DMS 273 treated with DMSO at 0.1 percent for 48 hours (cell line): ENCODE results near the gene COL19A1.
"Not testable (repeated sequence)": the region's sequence is repeated elsewhere in the genome, so short reads cannot be mapped to it uniquely, and the experiment has no call there.

Experiments
- DNase-seq: peaks from one replicate; lab custom pipeline; 2025; lab: John Stamatoyannopoulos, UW

The COL19A1 gene

DNA sequence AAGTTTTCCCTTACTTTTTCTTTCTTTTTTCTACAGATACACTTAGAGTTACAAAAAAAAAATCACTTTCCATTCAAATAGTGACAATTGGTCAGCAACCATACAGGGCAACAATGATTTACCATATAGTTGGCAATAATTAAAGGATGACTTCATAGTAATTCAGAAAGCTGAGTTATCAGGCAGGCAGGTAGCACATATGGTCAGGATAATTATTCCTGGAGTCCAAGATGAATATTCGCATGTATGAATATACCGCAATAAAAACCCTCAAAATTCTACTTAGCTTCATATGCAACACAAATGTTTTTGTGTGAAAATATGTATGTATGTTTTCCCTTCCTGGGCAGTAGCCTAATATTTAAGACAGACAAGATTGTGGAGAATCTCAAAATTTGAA is 34.5 kb downstream of the COL19A1 start:
- DNase-seq: peak; percentile 42

DNA sequence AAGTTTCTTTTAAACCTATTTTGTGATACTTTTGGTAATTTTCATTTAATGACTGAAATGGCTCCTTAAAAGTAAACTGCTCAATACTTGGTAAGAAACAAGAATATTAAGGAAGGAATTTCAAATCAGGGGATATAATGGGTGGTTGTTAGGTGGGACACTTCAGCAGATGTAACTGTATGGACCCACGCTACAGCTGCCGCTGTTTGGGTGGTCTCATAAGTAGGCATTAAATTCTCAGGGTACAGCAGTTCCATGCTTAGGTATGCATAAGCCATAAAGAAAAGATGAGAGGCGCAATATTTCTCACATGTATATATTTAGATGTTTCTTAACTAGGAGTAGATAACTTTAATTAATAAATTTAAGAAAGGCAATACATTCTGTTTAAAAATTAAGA is 35.0 kb downstream of the COL19A1 start:
- no peak for DNase-seq

- DNase-seq: no peak
These were observed 41.7 kb downstream of the COL19A1 start for GRCh38 chr6:69907981-69908498.

DNA sequence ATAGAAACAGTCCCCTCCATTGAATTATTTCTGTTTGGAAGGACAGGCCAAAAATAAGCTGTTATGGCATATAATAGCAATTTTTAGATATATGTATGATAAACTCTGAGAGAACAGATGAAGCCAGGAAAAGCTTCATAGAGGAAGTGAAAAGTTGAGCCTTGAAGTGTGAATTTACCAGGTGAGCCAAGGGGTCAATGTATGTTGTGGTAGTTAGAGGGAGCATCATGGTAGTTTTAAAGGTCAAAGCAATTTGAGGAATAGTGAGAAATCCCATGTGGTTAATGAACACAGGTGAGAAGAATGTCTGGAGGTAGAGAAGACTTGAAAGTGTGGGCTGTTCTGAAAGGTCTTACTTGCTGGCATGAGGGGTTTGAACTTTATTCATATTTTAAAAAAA is 47.0 kb downstream of the COL19A1 start:
- no peak for DNase-seq

- peak; percentile 25 for DNase-seq
These were observed 47.7 kb downstream of the COL19A1 start for GRCh38 chr6:69914015-69914485.

GRCh38 chr6:69915346-69915745 is 49.0 kb downstream of the COL19A1 start:
- DNase-seq: no peak

- DNase-seq: no peak
These were observed 51.5 kb downstream of the COL19A1 start for GRCh38 chr6:69917834-69918233.

DNA sequence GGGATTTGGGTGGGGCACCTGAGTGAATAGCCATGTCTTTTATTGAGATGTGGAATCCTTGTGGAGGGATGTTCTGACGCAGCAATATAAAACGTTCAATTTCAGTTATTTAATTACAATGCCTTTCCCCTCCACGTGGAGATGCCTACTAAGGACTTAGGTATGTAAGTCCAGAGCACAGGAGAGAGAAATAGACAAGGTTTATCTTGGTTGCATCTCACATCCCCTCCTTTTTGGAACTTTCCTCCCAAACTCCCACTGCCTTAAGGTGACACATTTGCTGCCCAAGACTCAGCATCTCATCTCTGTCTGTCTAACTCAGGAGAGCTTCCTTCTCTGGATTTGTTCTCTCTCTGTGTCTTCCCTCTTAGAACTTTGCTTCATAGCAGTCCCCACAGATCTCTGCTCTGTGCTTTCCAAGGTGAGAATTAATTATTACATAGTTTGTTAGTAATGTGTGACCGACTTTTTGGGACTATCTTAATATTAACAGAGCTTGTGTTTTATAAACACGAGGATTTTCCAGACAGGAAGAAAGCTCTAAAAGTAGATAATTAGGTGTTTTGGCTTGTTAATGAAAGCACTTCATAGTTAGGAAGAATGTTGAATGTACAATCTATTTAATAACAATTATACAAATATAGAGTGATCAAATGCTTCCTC is 52.6 kb downstream of the COL19A1 start:
- DNase-seq: no peak

DNA sequence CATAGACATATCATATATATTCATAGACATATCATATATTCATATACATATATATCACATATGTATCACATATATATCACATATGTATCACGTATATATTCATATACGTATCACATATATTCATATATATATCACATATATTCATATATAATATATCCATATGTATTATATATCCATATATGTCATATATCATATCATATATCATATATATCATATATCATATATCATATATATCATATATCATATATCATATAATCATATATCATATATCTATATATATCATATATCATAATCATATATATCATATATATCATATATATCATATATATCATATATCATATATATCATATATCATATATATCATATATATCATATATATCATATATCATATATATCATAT is 54.7 kb downstream of the COL19A1 start:
- not testable (repeated sequence) for DNase-seq

GRCh38 chr6:69921611-69922010 is 55.3 kb downstream of the COL19A1 start:
- DNase-seq: not testable (repeated sequence)

DNA sequence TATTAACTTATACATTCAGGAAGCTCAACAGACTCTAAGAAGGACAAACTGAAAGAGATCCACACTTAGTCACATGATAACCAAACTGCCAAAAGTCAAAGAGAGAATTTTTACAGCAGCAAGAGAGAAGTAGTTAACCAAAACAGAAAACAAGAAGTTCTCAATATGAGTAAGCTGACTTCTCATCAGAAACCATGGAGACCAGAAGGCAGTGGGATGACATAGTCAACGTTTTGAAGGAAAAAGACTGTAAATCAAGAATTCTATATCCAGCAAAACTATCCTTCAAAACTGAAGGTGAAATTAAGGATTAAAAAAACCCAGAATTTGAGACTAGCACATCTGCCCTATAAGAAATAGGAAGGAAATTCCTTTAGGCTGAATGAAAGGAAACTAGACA is 60.4 kb downstream of the COL19A1 start:
- no peak for DNase-seq

- DNase-seq: no peak
These were observed 66.9 kb downstream of the COL19A1 start for GRCh38 chr6:69933239-69933638.

DNA sequence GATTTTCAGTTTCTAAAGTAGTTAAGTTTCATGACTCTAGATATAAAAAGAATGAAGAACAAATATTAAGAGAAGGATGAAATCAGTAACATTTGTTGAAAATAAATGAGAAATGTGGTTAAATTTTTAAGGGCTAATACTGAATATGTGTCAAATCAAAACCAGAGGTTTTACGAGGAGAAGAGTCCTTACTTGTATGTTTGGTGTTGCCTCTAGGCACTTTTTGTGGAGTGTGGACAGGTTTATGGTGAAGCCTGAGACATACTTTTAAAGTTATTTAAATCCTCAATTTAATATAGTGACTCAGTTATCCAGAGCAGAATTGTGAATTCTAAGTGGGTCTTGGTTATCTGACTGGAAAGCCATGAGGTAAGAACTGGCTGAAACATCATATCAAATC is 68.7 kb downstream of the COL19A1 start:
- DNase-seq: no peak

- DNase-seq: no peak
These were observed 70.5 kb downstream of the COL19A1 start for GRCh38 chr6:69936674-69937363.

- DNase-seq: no peak
These were observed 71.2 kb downstream of the COL19A1 start for GRCh38 chr6:69937402-69938136.

DNA sequence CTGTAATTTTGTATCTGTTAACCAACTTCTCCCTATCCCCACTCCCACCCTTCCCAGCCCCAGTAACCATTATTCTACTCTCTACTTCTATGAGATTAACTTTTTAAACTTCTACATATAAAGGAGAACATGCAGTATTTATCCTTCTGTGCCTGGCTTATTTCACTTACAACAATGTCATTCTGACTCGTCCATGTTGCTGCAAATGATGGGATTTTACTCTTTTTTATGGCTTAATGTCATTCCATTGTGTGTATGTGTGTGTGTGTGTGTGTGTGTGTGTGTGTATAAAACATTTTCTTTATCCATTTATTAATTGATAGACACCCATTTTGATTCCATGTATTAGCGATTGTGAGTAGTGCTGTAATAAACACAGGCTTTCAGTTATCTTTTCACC is 76.1 kb downstream of the COL19A1 start:
- no peak for DNase-seq

GRCh38 chr6:69945192-69945591 is 78.8 kb downstream of the COL19A1 start:
- no peak for DNase-seq

DNA sequence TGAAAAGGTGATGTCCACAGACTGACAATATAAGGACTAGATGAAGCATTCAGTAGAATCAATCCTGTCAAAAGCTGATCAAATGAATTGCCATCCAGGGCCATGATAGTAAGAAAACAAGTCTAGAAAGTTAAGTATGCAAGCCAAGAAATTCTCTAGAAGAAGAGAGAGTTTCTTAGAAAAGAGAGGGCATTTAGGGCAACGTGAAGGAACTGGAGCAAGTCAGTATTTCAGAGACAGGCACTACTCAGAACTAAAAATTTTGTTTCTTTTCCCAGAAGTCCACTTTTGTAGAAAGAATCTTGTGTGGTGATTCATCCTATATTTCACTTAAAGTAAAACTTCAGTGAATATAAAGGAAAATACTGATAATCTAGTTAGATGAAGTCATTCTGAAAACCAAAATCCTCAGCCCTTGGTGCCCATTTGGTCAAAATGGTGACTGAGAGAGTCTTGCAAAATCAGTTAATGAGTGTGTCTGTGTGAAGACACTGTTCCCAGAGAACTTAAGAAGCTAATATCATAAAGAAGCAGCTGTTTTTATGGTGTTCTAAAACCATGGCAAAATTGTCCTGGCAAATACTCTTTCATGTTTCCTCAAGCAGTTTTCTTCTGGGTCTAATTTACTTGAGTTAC is 82.2 kb downstream of the COL19A1 start:
- no peak for DNase-seq

GRCh38 chr6:69953491-69953890 is 87.1 kb downstream of the COL19A1 start:
- DNase-seq: peak; percentile 94

GRCh38 chr6:69954733-69955132 is 88.4 kb downstream of the COL19A1 start:
- no peak for DNase-seq

DNA sequence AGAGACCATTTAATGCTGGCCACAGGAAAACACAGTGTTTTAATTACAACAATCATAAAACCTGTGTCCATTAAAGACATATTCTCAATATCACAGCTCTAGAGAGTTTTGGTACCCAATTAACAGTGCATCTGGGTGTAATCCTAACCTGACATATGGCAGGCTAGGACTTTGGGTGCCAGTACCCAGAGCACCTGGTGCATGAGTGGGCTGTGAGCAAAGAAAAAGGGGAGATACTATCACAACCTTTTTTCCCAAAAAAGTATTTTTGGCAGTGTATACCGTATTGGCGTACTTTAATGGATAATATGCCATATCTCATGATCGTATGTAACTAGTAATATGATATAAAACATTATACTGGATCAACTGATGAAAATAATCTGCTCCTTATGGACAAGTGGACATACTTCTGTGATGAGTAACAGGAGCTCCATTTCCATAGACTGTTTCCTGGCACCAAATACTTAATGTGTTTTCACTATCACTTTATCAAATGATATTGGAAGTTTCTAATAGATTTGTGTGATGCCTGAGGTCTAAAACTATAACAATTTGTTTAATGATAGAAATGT is 91.7 kb downstream of the COL19A1 start:
- peak; percentile 90 for DNase-seq

- DNase-seq: no peak
These were observed 92.6 kb downstream of the COL19A1 start for GRCh38 chr6:69958978-69959377.
